Stimulated activated CD4-positive, alpha-beta T cell treated with anti-CD3 and anti-CD28 coated beads, Interleukin-12 subunit alpha, Interleukin-12 subunit beta, amount 100 ng/mL, for 4 hours (primary cell): ENCODE measurements around the gene CCDC154.
"Not testable (repeated sequence)": the region's sequence is repeated elsewhere in the genome, so short reads cannot be mapped to it uniquely, and the experiment has no call there.

Experiments
- DNase-seq: peaks from one replicate; pipeline ENCODE4 v3.0.0-alpha.2; 2020

CCDC154 gene

DNA sequence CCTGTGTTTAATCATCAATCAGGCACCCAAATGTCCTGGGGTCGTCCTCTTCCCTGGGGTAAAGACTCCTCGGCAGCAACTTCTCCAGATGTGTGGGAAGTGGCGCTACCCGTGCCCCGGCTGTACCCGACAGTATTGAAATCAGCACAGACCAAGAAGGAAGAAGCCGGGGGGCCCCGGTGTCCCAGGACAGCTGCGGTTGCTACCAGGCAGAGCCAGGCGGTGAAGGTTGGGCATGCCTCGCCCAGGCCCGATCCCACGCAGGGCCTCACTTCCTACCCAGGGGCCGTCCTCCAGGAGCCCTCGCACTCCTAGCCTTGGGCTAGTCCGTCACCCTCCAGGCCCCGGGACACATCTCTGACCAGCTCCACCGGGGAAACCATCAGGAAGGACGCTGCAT, 9.0 kb upstream of the CCDC154 start:
- DNase-seq = no peak

GRCh38 chr16:1452530-1452929, 8.2 kb upstream of the CCDC154 start:
- DNase-seq = no peak

DNA sequence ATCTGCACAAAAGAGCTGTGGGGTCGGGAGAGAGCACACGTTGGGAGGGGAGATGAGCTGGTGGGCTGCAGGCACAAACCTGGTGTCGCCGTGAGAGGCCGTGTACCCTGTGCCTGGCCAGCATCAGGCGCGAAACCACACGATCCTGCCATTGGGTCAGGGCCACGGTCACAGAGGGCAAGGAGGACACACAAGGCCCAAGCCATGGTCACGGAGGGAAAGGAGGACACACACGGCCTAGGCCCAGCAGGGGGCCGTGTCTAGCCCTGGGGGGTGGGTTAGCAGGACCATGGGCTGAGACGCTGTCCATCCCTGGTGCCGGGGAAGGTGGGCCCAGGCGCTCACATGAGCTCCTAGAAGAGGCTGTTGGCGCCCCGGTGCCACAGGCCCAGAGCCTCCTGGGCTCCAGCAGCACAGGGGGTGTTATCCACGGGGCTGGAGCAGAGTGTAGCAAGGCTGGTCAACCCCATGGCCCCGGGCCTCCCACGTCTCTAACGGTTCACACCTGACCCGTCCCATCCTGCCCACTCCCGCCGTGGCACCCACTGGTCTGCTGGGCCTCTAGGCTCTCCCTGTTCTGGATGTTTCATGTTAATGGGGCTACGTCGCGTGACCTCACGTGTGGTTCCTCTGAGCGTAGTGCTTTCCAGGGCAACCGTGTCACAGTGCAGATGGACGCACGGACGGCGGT, 7.5 kb upstream of the CCDC154 start:
- DNase-seq = no peak

DNA sequence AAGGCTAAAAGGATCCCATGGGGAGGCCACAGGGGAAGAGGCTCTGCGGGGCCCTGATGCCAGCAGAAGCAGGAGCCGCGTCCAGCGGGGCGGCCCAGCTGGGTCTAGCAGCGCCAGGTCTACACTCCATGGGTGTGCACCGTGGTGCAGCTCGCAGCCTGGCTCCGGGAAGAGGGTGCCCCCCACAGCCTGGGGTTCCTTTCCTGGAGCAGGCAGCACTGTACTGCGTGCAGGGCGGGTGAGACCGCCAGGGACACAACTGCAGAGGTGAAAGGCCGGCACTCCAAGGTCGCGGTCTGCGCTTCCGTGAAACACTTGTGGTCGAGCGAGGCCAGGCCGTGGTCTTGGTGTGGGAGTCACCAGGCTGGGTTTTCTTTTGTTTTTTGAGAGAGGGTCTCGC, 6.5 kb upstream of the CCDC154 start:
- DNase-seq = no peak

DNA sequence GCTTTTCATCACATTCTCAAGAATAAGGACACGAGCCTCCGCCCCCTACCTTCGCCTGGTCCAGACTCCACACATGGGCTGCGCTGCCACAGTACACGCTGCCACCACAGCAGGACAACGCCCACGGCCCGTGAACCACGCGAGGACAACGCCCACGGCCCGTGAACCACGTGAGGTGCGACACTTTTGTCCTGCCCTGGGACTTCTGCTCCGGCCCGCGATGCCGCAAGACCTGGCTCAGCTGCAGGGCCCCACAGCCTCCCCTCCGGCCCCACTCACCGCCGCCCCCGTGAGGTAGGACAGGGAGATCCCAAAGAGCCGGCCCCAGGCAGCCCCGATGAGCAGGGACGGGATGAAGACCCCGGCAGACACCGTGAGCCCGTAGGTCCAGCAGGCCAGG, 5.9 kb upstream of the CCDC154 start:
- DNase-seq = no peak

DNA sequence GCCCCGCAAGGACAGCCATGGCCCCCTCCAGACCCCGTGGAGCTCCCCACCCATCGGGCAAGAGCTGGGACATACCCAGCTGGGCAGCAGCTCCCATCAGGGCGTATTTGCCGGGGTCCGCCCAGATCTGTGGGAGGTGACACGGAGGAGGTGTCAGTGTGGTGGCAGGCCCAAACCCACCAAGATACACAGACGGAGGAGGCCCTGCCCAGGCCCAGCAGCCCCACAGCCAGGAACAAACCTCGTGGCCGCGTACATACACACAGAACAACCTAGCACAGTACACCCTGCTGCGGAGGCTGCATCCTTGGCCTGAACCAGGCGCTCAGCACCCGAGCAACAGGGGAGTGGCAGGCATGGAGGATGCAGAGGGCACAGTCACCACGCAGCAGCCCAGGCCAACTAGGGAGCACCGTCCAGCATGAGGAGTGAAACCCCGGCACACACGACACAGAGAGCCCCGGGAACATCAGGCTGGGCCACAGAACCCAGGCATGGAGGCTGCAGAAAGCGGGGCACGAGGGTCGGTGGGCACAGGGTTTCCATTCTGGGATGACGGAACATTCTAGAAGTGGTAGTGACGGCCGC, 4.9 kb upstream of the CCDC154 start:
- DNase-seq = no peak

DNA sequence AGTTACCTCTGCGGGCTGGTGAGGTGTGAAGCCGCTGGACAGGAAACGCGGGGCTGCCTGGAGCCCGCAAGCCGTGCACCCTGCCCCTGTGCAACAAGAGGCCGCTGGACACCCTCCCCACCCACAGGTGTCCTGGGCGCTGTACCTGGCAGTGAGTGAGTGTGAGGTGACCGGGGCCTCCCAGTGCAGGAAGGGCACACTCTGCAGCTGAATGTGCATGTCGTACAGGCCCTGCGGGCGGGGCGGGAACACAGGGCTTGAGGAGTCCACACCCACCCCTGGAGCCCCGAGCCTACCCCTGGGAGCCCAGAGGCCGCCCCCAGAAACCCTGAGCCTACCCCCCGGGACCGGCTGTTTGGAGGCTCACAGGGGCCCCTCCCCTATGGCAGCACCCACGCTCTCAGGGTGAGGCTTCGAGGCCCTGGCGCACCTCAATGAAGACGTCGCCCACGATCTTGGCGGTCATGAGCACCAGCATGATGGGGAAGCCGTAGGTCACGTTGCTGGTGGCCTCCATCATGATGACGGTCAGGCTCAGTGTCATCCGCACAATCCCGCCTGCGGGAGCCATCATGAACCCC, 4.3 kb upstream of the CCDC154 start:
- DNase-seq = no peak

GRCh38 chr16:1447965-1448364, 3.6 kb upstream of the CCDC154 start:
- DNase-seq = no peak

DNA sequence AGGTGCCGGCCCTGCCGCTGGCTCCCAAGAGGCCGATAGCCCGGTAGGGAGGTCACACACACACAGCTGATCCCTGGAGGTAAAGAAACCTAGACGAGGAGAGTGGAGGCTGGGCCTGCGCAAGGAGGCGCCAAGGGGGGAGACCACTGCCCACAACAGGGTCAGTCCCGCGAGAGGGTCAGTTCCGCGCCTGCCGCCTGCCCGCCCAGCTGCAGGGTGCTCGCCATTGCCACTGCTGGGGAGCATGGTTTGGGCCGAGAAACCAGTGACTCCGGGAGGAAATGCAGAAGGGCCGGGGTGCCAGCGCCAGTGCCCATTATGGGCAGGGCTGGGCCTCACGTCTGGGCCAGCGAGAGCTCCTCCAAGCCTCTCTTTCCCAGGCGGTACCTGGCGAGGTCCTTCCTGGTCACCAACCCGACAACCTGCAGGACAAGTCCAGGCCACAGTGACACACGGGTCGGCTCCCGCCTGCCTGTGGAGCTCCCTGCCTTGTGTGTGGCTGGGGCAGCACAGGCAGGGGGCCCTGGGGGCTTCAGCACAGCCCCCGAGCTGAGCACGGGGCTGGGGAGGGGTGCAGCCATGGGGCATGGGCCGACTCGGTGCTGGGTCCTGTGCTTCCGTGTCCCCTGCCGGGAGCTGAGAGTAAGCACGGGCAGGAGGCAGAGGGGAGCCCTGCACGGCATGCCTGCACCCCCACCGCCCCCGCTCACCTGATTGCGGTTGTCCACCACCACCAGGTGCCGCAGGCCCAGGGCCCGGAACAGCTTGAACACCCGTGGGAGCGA, 2.1 kb upstream of the CCDC154 start:
- DNase-seq = no peak

- no peak for DNase-seq
Observed at GRCh38 chr16:1445518-1446203, 1.3 kb upstream of the CCDC154 start.

DNA sequence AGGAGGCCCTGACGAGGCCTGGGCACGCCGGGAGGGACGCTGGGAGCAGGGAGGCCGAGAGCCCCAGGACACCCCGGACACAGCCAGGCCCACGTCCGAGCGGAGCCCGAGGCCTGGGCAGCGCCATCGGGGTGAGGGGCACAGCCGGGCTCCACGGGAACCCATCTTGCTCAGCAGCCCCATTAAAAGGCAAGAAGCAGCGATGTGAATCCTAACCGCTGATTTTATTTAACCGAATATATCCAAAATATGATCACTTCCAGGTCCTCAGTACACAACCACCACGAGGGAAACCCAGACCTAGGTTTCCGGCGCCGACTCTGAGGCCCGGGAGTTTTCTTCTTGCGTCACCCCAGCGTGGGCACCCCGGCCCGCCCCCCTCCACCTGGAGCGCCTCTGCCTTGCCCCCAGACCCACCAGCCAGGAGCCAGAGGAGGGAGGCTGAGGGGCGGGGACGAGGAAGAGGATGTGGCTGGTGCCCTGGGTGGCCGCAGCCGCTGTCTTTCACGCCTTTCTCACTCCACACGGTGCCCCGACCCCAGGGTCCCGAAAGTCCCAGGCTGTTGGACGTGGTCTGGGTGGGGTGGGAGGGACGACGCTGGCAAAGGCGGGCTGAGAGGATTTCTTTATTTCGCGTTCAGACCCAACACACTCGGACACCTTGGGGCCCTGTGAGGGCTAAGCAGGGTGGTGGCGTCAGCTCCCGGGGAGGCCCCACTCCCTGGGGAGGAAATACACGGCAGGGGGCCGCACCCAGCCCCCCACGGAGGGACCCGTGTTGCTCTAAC, 568 bp upstream of the CCDC154 start:
- no peak for DNase-seq

DNA sequence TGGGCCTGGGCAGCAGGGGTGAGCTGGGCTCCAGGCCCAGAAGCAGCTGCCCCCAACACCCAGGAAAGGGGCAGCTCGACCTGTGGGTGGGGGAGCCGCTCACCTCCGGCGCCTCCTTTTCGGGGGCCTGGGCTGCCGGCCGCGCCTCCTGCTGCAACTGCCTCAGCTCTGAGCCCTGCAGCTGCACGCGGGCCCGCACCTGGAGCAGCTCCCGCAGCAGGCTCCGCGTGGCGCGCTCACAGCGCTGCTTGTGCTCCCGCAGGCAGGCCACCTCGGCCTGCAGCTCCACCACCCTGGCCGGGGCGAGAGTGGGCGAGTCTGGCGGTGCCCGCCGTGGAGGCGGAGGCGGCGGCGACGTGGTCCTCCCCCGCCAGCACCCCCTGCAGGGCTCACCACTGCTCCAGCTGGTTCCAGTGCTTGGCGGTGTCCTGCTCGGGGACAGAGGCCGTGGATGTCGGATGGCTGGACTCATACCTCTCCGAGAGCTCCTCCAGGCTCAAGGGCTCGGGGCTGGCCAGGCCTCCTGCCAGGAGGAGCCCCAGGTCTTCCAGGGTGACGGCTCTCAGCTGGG, 868 bp downstream of the CCDC154 start:
- DNase-seq = no peak

DNA sequence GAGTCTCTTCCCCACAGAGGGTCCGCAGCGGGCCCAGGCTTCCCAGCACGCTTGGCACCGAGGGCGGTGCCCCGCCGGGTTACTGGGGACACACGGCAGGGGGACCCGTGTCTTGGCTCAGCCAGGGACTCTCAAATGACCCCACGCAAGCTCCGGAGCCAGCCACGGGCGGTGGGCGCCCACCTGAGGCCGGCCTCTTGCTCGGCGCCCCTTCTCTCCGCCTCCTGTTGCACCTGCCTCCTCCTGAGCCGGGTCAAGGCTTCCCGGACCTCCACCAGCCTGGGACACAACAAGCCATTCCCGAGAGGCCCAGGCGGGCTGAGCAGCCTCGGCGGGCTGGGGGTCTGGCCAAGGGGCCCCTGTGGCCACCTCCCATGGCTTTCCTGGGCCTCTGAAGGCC, 1.7 kb downstream of the CCDC154 start:
- no peak for DNase-seq

GRCh38 chr16:1441391-1441829, 2.9 kb downstream of the CCDC154 start:
- DNase-seq = no peak

GRCh38 chr16:1439699-1440074, 4.7 kb downstream of the CCDC154 start:
- not testable (repeated sequence) for DNase-seq

DNA sequence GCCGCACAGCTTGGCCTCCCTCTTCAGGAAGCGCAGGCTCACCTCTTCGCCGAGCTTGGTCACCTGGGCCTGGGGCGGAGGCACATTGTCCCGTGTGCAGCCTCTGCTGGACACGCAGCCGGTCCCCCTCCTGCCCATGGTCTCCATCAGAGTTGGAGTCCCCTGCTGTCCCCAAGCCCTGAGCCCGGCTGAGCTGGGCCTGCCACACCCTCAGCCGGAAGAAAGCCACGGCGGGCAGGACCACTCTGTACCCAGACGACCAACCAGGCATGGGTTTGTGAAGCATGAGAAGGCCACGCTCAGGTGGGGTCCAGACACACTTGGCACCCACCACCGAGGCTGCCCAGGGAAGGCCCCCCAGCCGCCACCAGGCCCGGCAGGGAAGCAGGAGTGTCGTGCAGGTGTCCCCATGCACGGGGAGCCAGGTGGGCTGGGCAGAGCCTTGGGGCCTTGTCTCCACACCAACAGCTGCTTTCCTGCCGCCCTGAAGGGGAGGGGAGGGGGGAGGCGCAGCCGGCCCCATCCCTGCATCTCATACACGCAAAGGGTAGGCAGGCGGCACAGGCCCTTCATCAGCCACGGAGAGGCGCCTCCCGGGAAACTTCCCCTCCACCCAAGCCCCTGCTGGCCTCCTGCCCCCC, 5.2 kb downstream of the CCDC154 start:
- DNase-seq = no peak

DNA sequence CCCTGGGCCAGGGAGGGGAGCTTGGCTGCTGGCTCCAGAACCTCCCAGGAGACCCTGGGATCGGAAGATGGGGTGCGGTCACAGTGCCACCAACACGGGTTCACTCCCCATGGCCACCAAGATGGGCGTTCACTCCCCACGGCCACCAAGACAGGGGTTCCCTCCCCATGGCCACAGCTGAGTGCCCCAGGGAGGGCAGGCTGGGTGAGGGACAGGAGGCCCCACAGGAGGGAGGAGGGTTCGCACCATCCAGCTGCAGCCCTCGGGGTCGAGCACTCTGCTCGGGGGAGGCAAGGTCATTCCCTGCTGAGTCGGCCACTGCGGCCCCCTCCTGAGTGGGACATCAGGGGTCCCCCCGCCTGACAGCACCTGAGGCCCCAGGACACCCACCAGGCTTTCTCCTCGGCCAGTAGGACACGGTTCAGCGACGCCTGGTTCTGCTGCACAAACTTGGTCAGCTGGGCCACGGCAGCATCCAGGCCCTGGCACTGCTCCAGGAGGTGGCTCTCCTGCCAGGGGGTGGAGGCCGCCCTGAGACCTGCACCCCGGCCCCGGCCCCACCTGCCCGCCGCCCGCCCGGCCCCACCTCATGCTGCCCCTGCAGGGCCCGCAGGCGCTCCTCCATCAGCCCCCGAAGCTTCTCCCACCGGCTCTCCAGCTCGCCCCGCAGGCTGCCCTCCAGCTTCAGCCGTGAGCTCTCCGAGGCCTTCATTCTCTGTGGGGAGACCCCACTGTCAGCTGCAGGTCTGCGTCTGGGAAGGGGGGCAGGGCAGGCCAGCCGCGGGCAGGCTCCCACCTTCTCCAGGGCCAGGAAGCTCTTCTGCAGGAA, 5.9 kb downstream of the CCDC154 start:
- DNase-seq = no peak

DNA sequence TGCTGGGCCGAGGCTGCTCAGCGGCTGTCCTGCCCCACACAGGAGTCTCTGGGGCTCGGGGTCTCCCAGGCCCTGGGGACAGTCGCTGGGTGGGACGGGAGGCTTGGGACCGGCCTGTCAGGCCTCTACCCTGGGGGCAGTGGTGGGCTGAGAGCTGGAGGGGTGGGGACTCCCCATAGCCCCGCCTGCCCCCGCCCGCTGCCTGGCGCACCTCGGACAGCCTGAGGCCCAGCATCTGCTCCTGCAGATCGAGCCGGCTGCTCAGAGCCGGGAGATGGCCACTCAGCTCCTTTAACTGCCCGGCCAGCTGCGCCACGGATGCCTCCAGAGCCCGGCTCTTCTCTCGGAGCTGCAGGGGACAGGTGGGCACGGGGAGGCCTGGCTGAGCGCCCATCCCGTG, 6.8 kb downstream of the CCDC154 start:
- DNase-seq = no peak

DNA sequence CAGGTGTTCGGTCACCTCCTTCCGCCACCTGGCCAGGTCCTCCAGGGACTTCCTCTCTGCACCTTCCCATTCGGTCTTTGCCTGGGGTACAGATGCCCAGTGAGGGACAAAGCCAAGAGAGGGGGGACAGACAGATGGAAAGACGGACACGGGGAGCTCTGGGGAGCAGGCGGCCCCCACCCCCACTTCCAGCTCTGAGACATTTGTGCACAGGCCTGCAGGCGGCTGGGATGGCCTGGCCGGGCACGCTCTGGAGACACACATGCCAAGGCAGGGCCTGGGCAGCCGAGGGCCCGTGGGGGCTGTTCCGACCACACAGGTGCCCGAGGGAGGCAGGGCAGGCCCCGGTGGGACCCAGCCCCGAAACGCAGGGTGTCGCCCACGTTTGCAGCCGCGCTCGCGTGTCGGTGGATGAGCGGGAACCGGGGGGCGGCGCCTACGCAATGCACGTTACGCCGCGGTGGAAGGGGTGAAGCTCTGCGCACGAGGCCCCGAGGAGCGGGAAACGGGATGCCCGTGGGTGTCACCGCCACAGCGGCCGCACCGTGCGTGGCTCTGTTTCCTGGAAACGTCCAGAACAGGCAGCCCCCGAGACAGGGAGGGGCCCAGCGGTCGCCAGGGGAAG, 7.5 kb downstream of the CCDC154 start:
- no peak for DNase-seq
